GM12892 (cell line): ENCODE measurements around the gene IMPG2.
A peak's percentile ranks its signal among the peaks of the same experiment; 100 is the strongest.

Experiments used
- DNase-seq: peaks from one replicate; pipeline ENCODE4 v3.0.0; 2011; ENCODE audit not compliant: insufficient read length
- FAIRE-seq: peaks from 2 replicates; lab custom pipeline; 2011; peaks lifted over from hg19 to GRCh38; lab: Jason Lieb, UNC
- POLR2A ChIP-seq: IDR thresholded peaks from 2 replicates; pipeline ENCODE4 v1.6.1; 2011; ENCODE audit warnings: low read depth, low read length, control low read depth
- POLR2AphosphoS5 ChIP-seq: IDR thresholded peaks from 2 replicates; pipeline ENCODE4 v1.6.1; 2011; ENCODE audit warnings: low read depth, low read length, control low read depth
- TAF1 ChIP-seq: IDR thresholded peaks from 2 replicates; pipeline ENCODE4 v1.6.1; 2011; ENCODE audit warnings: low read depth, mild to moderate bottlenecking, control low read depth, low read length, borderline replicate concordance

The IMPG2 gene

DNA sequence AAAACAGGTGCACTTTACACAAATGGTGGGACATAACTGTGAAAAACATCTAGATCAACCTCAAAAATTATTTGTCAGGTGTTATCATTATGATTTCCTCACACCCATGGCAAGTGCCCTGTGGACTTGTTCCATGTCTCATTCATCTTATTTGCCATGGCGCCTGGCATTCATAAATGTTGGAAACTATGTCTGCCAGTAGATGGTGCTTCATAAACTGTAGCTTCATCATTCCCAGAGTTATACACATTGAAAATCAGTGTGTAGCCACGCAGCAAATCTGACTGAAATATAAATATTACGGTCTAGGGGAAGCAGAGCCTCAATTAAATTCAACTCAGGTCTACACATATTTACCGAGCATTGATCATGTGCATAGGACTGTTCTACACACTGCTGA, 90.7 kb downstream of the IMPG2 start:
- no peak for FAIRE-seq
- no peak for DNase-seq
- TF ChIP-seq TAF1, result no peak
- TF ChIP-seq POLR2AphosphoS5, result no peak
- TF ChIP-seq POLR2A, result no peak

DNA sequence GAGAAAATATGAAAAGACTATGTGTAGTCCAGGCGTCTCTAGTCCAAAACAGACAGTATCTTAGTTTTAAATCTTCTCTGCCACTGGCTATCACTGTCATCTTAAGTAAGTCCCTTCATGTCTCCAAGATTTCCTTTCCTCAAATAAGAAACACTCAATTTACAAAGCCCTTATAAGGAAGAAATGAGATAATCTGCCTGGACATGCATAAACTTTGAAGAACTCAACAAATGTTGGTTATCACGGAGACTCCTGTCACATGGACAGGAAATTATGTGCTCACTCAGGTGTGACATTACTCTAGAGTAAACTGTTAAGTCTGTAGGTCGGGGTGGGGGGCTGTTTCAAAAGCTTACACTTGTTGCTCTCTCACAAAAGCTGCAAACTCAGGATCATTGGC, 91.9 kb downstream of the IMPG2 start:
- no peak for TF ChIP-seq TAF1
- no peak for TF ChIP-seq POLR2A
- no peak for TF ChIP-seq POLR2AphosphoS5
- FAIRE-seq, result no peak
- no peak for DNase-seq

DNA sequence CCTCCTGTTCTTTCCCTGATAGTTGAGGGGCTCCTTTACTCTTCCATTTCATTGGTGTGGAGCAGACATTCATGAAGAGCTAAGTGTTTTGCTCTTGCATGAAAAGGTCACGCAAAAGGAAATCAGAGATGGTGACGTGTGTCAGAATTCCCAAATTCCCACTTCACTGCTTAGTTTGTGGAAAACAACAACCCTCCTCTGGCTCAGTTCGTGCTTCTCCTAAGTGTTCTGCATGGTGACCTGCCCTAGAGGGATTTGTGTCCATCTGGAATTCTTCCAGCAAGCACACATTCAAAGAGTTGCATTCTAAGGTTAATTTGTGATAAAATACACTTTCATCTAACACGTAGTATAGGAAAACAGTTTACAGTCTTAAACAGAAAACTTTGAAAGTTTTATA, 95.6 kb downstream of the IMPG2 start:
- TF ChIP-seq TAF1 (no peak), POLR2A (no peak), POLR2AphosphoS5 (no peak)
- peak; percentile 21 for FAIRE-seq
- no peak for DNase-seq

DNA sequence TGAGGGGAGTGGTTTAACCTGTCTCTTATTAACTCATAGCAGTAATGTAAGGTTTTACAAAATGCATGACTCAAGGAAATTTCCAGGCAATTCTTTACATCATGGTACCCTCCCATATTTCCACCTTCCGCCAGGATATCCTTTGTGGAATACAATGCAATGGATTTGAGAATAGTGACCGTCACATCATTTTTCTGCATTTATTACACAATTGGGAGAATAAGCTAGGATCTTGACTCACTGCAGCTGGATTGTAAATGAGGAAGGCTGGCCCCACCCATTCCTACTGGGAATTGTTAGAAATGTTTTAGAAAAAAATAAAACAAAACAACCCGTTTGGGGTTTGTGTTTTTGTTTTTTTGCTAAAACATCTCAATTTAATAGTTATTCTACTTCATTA, 97.4 kb downstream of the IMPG2 start:
- TF ChIP-seq POLR2AphosphoS5, result no peak
- TF ChIP-seq POLR2A, result no peak
- TF ChIP-seq TAF1, result no peak
- FAIRE-seq (no peak), DNase-seq (no peak)

DNA sequence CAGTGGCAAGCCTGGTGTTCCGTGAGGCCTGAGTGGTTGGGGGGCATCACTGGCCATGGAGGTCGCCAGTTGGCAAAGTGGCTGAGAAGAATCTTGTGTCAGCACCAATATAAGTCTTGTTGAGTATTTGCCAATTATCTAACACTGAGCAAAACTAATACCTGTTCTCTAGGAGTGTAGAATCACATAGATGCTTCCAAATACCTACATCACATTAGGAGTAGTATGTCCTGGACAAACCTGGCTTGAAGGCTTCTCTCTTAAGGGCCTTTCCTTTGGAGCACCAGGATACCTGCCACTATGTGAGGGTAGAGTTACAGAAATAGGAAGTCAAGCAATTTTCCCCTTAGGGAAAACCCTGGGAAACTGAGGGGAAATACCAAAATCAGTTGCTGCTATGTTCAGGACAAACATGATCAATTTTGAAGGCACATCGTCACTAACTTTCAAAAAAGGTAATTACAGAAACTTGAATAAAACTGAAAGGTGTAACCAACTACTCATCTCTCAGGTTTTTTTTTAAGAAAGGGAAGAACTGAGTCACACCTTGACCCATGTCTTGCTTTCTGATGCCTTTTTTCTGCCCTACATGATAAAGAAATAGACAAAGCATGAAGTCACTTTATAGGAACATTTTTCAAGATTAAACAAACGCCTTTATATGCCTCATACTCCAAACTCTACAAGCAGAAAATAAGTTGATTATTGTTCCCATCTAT, 100.4 kb downstream of the IMPG2 start:
- no peak for DNase-seq
- peak; percentile 27 for FAIRE-seq
- no peak for TF ChIP-seq TAF1
- TF ChIP-seq POLR2A, result no peak
- TF ChIP-seq POLR2AphosphoS5, result no peak

DNA sequence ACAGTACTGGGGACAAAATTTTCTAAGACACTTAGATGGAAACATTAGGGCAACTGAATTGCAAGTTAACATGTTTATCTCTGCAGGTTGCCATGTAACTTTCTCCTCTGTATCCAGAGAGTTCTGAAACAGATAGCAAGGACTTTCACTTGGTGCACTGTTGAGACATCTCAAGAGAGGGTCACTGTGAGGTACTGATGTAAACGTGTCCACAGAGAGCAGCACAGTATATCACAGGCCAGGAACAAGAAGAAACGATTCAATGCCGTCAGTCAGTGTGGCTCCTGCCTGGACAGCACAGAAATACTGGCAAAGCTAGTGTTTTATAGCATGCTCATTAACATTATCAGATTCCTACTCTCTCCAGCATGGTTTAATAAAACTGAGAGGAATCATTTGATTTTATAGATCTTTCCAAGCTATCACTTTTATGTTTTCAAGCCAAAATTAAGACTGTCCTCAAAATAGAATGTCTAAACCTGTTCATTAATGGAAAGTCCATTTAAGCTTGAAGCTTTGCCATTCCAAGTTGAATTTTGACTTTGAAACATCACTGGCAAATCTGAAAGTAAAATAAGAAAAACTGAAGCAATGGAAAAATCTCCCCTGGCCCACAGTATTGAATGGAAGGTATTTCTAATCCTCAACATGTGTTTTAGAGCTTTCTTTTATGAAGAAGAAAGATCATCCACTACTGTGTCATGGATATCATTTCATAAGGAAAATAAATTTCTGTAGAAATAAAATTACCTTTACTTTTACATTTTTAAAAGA, 102.7 kb downstream of the IMPG2 start:
- DNase-seq (no peak), FAIRE-seq (peak; percentile 85)
- TF ChIP-seq POLR2A, result no peak
- TF ChIP-seq TAF1, result no peak
- TF ChIP-seq POLR2AphosphoS5, result no peak

DNA sequence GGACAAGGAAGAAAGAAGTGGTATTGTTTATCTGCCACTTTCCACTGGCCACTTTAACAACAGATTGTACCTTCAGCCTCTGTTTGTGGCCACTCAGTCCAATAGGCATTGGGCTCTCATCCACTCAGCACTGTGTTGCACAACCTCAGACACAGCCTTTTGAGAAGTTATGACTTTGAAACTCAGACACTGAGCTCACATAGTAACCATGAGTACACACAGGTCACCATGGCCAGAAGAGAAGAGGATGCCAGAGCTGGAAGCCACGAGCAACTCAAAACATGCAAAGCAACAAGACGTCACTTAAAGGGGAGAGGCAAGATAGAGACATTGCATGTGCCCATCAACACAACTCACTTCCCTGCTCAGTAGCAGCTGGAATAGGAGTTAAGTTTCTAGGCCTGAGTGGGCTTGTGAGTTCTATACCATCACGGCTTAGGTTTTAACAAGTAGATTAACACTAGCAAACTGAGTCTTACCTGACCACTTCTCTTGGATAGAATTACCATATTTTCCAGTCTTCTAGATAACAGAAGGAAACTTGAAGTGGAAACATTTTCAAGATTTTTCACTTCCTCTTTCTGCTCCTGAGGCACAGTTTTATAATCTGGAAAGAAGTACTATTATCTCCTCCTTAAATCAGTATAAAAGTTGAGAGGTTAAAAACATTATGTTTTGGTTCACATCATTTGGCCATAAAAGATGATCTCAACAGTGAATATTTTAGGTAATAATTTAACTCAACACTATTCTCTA, 103.5 kb downstream of the IMPG2 start:
- TF ChIP-seq TAF1 (no peak), POLR2AphosphoS5 (no peak), POLR2A (no peak)
- DNase-seq (no peak), FAIRE-seq (peak; percentile 53)

DNA sequence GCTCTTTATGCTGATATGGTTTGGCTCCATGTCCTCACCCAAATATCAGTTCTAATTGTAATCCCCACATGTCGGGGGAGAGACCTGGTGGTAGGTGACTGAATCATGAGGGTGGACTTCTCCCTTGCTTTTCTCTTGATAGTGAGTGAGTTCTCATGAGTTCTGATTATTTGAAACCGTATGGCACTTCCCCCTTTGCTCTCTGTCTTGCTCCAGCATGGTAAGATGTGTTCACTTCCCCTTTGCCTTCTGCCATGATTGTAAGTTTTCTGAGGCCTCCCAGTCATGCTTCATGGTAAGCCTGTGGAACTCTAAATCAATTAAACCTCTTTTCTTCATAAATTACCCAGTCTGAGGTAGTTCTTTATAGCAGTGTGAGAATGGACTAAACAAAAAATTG, 107.6 kb downstream of the IMPG2 start:
- no peak for DNase-seq
- no peak for FAIRE-seq
- TF ChIP-seq POLR2AphosphoS5, result no peak
- TF ChIP-seq POLR2A, result no peak
- TF ChIP-seq TAF1, result no peak

DNA sequence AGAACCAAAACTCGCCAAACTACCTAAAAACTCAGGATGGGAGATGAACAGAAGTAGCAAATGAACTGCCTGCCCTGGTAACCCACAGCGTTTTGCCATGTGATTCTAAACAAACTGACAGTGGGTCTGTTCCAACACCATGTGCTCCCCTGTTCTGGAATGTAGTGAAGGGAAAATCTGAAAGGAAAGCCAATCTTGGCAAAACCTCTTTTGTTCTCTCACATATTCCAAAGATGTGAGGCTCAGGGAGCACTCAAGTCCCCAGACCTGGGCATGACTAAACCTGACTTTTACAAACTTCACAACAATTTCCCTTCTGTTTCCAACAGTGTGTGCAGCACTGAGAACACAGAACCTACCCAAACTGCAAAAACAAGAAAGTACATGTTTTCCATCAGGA, 116.1 kb downstream of the IMPG2 start:
- FAIRE-seq (no peak), DNase-seq (no peak)
- TF ChIP-seq POLR2A, result no peak
- no peak for TF ChIP-seq POLR2AphosphoS5
- TF ChIP-seq TAF1, result no peak

DNA sequence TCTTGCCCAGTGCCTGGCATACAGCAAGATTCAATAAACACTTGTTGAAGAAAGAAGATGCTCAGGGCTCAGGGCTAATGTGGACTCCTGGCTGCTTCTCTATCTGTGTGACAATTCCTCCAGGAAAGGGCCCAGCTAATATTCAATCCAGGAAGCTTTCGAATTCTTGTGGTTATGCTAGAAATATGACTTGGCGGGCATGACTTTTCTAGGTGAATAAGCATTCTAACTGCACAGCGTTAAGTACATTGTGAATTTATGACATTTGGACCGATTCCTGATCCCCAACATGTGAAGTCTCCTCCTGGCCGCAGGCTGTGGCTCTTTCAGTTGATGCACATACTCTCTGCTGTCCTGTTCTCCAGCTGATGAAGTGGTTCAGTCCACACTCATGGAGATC, 117.0 kb downstream of the IMPG2 start:
- DNase-seq (no peak), FAIRE-seq (no peak)
- no peak for TF ChIP-seq POLR2A
- TF ChIP-seq POLR2AphosphoS5, result no peak
- TF ChIP-seq TAF1, result no peak

DNA sequence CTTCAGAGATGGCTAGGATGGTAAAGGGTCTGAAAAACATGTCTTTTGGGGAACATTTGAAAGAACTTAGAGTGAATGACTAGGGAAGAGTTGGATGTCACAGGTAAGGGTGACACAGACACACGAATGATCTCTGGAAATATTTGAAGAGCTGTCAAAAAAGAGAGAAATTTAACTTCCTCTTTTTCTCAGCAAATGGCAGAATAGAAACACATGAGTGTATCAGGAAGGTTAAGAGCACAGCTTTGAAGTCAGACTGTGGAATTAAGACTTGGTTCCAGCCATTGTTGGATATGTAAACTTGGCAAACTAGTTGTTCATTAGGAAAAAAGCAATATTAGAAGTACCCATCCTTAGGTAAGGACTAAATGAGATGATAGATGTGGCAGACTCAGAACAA, 117.7 kb downstream of the IMPG2 start:
- no peak for TF ChIP-seq TAF1
- TF ChIP-seq POLR2A, result no peak
- no peak for TF ChIP-seq POLR2AphosphoS5
- FAIRE-seq, result no peak
- no peak for DNase-seq
